HepG2 (cell line): ENCODE results near the gene ZC3H18. TPM values are rescaled to one million over a fixed set of nuclear protein-coding genes. Genes with fewer than 3 reads are reported as not detected.

Source experiments
- ARNT2 ChIP-seq: sonication (generic); formaldehyde crosslinking; IDR thresholded peaks from 2 replicates; pipeline ENCODE4 v1.8.0; 2022; ENCODE audit warnings: mild to moderate bottlenecking, low read depth, missing genetic modification reagents, moderate library complexity
- ATAD3A ChIP-seq: sonication (generic); formaldehyde crosslinking; IDR thresholded peaks from 2 replicates; pipeline ENCODE4 v1.4.0; 2020; ENCODE audit warnings: missing genetic modification reagents
- HMGA1 ChIP-seq: sonication (generic); formaldehyde crosslinking; conservative IDR thresholded peaks from 2 replicates; pipeline ENCODE4 v1.4.0; 2020; ENCODE audit warnings: missing genetic modification reagents
- HOXA5 ChIP-seq: sonication (generic); formaldehyde crosslinking; IDR thresholded peaks from 2 replicates; pipeline ENCODE4 v1.4.0; 2020; ENCODE audit warnings: missing genetic modification reagents
- KDM4B ChIP-seq: sonication (generic); formaldehyde crosslinking; IDR thresholded peaks from 2 replicates; pipeline ENCODE4 v1.4.0; 2020; ENCODE audit warnings: missing genetic modification reagents
- MTA1 ChIP-seq: sonication (generic); formaldehyde crosslinking; IDR thresholded peaks from 2 replicates; pipeline ENCODE4 v1.4.0; 2020; ENCODE audit warnings: missing genetic modification reagents, mild to moderate bottlenecking, borderline replicate concordance
- NR2F2 ChIP-seq: IDR thresholded peaks from 2 replicates; pipeline ENCODE4 v1.6.1; 2012; ENCODE audit warnings: low read depth, inconsistent platforms, borderline replicate concordance
- SALL1 ChIP-seq: sonication (generic); formaldehyde crosslinking; IDR thresholded peaks from 2 replicates; pipeline ENCODE4 v1.8.0; 2022; ENCODE audit warnings: mild to moderate bottlenecking, missing genetic modification reagents
- SYNCRIP ChIP-seq: fragments of 200-400 bp; formaldehyde crosslinking; IDR thresholded peaks from 2 replicates; pipeline ENCODE4 v1.6.1; 2018; ENCODE audit warnings: mild to moderate bottlenecking, low read depth, low read length; ENCODE audit not compliant: insufficient read depth
- TP53 ChIP-seq: sonication (generic); formaldehyde crosslinking; conservative IDR thresholded peaks from 2 replicates; pipeline ENCODE4 v1.4.0; 2020; ENCODE audit warnings: missing genetic modification reagents
- ZBTB21 ChIP-seq: sonication (generic); formaldehyde crosslinking; IDR thresholded peaks from 2 replicates; pipeline ENCODE4 v1.4.0; 2020; ENCODE audit warnings: missing genetic modification reagents
- ZNF563 ChIP-seq: sonication (generic); formaldehyde crosslinking; IDR thresholded peaks from 2 replicates; pipeline ENCODE4 v1.8.0; 2022; ENCODE audit warnings: mild to moderate bottlenecking, moderate library complexity, missing genetic modification reagents
- ZNF773 ChIP-seq: sonication (generic); formaldehyde crosslinking; IDR thresholded peaks from 2 replicates; pipeline ENCODE4 v1.4.0; 2020; ENCODE audit warnings: missing genetic modification reagents, borderline replicate concordance
- ZSCAN29 ChIP-seq: sonication (generic); formaldehyde crosslinking; conservative IDR thresholded peaks from 2 replicates; pipeline ENCODE4 v1.4.0; 2020; ENCODE audit warnings: mild to moderate bottlenecking, missing genetic modification reagents
- polyA plus RNA-seq, 8 experiments: library from polyadenylated mRNA; depleted of rRNA in 3 of 8; stranded (reverse) in 7 of 8; unstranded in 1 of 8; fragments of >200 nt; fragmentation: Illumina TruSeq in 4 of 8; extraction: Trizol in 4 of 8; gene quantifications; 2 replicates each; pipeline versions ENCODE4 v1.2.1 to v1.2.3, GENCODE V29; 2011 to 2016; ENCODE audit warnings: low read depth in 4 of 8, missing spikeins in 1 of 8, mixed read lengths in 1 of 8; ENCODE audit not compliant: insufficient read depth in 1 of 8
- total RNA-seq, 5 experiments: library from RNA; depleted of rRNA; stranded (reverse); fragments of >200 nt; fragmentation: Illumina TruSeq; extraction: Trizol; gene quantifications; 2 replicates each; pipeline ENCODE4 v1.2.3, GENCODE V29; 2016; ENCODE audit warnings: low read depth in 1 of 5
- TF ChIP-seq, protein P1 (sequence below): sonication (generic); formaldehyde crosslinking; IDR thresholded peaks from 2 replicates; pipeline ENCODE4 v1.4.0; 2020; ENCODE audit warnings: mild to moderate bottlenecking, missing genetic modification reagents
- TF ChIP-seq, protein P2 (sequence below): sonication (generic); formaldehyde crosslinking; IDR thresholded peaks from 2 replicates; pipeline ENCODE4 v1.4.0; 2020; ENCODE audit warnings: mild to moderate bottlenecking, missing genetic modification reagents
- TF ChIP-seq, protein P3 (sequence below): sonication (generic); formaldehyde crosslinking; IDR thresholded peaks from 2 replicates; pipeline ENCODE4 v1.4.0; 2020; ENCODE audit warnings: missing genetic modification reagents, low read depth, mild to moderate bottlenecking, borderline replicate concordance
- TF ChIP-seq, protein P4 (sequence below): sonication (generic); formaldehyde crosslinking; conservative IDR thresholded peaks from 2 replicates; pipeline ENCODE4 v1.5.0; 2020; ENCODE audit warnings: missing genetic modification reagents
- TF ChIP-seq, protein P5 (sequence below): sonication (generic); formaldehyde crosslinking; IDR thresholded peaks from 2 replicates; pipeline ENCODE4 v1.8.0; 2022; ENCODE audit warnings: missing genetic modification reagents, mild to moderate bottlenecking, borderline replicate concordance
- TF ChIP-seq, protein P6 (sequence below): sonication (generic); formaldehyde crosslinking; conservative IDR thresholded peaks from 2 replicates; pipeline ENCODE4 v1.4.0; 2020; ENCODE audit warnings: mild to moderate bottlenecking, missing genetic modification reagents, moderate library complexity

Gene ZC3H18
- total and polyA plus RNA-seq, 2 of the 13 experiments (the other 11 are each of a cell fraction or from before 2014, with no cell fraction given), result 11.2 to 27.4 TPM

DNA sequence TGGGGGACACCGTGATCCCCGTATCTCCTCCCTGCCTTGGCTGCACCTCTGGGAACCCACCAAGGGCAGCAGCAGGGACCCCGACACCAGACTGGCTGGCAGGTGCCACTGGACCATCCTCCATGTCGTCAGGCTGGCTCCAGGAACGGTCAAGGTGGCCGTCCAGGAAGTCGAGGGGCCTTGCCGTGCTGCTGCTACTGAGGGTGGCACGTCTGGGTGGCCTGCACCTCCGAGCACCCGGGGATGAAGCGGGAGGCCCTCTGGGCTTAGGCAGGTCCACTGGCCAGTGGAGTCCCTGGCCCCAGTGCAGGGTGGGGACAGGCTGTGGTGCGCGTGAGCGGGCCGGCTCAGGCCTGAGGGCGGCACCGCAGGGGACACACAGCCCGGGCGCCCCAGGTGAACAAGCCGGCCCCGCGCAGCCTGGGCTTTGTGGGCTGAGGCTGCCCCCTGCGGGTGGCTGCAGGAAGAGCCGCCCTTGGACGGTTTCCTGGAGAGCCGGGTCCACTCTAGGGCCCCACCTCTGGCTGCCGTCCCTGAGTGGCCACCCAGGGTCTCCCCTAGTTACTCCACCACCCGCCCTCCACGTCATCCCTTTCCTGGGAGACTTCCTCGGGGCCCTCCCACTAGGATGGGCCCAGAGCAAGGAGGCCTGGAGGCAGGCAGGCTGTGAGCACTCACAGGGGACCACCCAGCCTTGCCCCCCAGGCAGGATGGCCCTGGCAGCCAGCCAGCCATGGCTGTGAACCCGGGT, 42.8 kb upstream of the ZC3H18 start (continued):
- TF ChIP-seq ATAD3A (CRISPR knock-in tag) (no peak), SALL1 (CRISPR knock-in tag) (peak; percentile 73), ZNF773 (CRISPR knock-in tag) (no peak), HOXA5 (CRISPR knock-in tag) (peak; percentile 73; the same call in 1 of the 2 replicates), HMGA1 (CRISPR knock-in tag) (no peak), ZNF563 (CRISPR knock-in tag) (no peak), ARNT2 (CRISPR knock-in tag) (no peak), MTA1 (CRISPR knock-in tag) (0 out of 2 replicates have a peak, but pooled peaks have one; percentile 12), ZSCAN29 (CRISPR knock-in tag) (no peak), SYNCRIP (no peak), TP53 (CRISPR knock-in tag) (peak; percentile 76; the same call in 1 of the 2 replicates), ZBTB21 (no peak), NR2F2 (no peak; the same call in 1 of the 2 replicates), KDM4B (CRISPR knock-in tag) (peak; percentile 88; the same call in 1 of the 2 replicates)
- TF ChIP-seq, protein P1, sequence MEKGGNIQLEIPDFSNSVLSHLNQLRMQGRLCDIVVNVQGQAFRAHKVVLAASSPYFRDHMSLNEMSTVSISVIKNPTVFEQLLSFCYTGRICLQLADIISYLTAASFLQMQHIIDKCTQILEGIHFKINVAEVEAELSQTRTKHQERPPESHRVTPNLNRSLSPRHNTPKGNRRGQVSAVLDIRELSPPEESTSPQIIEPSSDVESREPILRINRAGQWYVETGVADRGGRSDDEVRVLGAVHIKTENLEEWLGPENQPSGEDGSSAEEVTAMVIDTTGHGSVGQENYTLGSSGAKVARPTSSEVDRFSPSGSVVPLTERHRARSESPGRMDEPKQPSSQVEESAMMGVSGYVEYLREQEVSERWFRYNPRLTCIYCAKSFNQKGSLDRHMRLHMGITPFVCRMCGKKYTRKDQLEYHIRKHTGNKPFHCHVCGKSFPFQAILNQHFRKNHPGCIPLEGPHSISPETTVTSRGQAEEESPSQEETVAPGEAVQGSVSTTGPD (CRISPR knock-in tag), result no peak
- TF ChIP-seq, protein P2, sequence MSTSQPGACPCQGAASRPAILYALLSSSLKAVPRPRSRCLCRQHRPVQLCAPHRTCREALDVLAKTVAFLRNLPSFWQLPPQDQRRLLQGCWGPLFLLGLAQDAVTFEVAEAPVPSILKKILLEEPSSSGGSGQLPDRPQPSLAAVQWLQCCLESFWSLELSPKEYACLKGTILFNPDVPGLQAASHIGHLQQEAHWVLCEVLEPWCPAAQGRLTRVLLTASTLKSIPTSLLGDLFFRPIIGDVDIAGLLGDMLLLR, result 0 out of 2 replicates have a peak, but pooled peaks have one; percentile 51
- TF ChIP-seq, protein P3, sequence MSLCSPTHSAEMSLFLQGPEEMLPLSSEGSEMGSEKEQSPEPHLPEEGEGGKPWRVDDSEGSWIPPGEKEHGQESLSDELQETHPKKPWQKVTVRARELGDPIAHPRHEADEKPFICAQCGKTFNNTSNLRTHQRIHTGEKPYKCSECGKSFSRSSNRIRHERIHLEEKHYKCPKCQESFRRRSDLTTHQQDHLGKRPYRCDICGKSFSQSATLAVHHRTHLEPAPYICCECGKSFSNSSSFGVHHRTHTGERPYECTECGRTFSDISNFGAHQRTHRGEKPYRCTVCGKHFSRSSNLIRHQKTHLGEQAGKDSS, result peak; percentile 34; the same call in 1 of the 2 replicates
- TF ChIP-seq, protein P4, sequence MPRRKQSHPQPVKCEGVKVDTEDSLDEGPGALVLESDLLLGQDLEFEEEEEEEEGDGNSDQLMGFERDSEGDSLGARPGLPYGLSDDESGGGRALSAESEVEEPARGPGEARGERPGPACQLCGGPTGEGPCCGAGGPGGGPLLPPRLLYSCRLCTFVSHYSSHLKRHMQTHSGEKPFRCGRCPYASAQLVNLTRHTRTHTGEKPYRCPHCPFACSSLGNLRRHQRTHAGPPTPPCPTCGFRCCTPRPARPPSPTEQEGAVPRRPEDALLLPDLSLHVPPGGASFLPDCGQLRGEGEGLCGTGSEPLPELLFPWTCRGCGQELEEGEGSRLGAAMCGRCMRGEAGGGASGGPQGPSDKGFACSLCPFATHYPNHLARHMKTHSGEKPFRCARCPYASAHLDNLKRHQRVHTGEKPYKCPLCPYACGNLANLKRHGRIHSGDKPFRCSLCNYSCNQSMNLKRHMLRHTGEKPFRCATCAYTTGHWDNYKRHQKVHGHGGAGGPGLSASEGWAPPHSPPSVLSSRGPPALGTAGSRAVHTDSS (CRISPR knock-in tag), result no peak
- TF ChIP-seq, protein P5, sequence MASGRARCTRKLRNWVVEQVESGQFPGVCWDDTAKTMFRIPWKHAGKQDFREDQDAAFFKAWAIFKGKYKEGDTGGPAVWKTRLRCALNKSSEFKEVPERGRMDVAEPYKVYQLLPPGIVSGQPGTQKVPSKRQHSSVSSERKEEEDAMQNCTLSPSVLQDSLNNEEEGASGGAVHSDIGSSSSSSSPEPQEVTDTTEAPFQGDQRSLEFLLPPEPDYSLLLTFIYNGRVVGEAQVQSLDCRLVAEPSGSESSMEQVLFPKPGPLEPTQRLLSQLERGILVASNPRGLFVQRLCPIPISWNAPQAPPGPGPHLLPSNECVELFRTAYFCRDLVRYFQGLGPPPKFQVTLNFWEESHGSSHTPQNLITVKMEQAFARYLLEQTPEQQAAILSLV (CRISPR knock-in tag), result 0 out of 2 replicates have a peak, but pooled peaks have one; percentile 24
- TF ChIP-seq, protein P6, sequence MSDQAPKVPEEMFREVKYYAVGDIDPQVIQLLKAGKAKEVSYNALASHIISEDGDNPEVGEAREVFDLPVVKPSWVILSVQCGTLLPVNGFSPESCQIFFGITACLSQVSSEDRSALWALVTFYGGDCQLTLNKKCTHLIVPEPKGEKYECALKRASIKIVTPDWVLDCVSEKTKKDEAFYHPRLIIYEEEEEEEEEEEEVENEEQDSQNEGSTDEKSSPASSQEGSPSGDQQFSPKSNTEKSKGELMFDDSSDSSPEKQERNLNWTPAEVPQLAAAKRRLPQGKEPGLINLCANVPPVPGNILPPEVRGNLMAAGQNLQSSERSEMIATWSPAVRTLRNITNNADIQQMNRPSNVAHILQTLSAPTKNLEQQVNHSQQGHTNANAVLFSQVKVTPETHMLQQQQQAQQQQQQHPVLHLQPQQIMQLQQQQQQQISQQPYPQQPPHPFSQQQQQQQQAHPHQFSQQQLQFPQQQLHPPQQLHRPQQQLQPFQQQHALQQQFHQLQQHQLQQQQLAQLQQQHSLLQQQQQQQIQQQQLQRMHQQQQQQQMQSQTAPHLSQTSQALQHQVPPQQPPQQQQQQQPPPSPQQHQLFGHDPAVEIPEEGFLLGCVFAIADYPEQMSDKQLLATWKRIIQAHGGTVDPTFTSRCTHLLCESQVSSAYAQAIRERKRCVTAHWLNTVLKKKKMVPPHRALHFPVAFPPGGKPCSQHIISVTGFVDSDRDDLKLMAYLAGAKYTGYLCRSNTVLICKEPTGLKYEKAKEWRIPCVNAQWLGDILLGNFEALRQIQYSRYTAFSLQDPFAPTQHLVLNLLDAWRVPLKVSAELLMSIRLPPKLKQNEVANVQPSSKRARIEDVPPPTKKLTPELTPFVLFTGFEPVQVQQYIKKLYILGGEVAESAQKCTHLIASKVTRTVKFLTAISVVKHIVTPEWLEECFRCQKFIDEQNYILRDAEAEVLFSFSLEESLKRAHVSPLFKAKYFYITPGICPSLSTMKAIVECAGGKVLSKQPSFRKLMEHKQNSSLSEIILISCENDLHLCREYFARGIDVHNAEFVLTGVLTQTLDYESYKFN, result peak; percentile 35; the same call in 1 of the 2 replicates
